ENCODE measurements around the gene CTLA4.

Gene CTLA4

DNA sequence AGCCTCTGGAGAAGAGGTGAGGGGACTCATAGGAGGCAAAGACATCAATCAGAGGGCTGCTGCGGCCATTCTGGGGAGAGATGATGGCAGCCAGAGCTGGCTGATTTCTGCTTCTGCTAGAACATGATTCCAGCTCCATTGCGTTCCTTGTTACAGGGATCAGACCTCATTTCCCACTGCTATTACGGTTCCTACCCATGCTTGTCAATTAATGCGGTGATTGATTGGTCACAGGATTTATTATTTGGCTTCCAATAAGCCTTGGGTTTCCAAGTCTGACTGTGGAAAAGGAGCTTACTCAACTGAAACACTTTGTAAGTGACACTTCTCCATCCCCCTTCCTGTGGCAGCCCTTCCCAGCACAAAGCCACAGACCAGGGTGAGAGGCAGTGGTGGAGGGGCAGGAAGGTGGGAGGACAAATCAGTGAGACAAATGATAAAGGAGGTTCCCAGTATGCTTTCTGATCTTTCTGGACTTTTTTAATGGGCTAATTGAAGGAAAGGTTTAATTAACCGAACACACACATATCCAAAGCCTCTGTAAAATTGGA lies 26.8 kb upstream of the CTLA4 start:
- Histone ChIP-seq H3K79me2 (ENCODE audit: insufficient read depth, low read depth) (no peaks in the 10 kb centered on the region), H4K20me1 (ENCODE audit: insufficient read depth) (no peaks in the 10 kb centered on the region), H3K4me3 (IDR thresholded peaks at IDR 0.05; ENCODE audit: insufficient read depth, low read depth, low read length) (no peak overlapping the region), H3K27me3 (ENCODE audit: insufficient read depth, low read depth) (no peaks in the 10 kb centered on the region), H2AFZ (ENCODE audit: low read depth) (no peak overlapping the region), H3K9ac (no peak overlapping the region), H3K4me1 (ENCODE audit: low read depth, poor library complexity, severe bottlenecking) (no peaks in the 10 kb centered on the region), H3K27ac (no peak overlapping the region), H3K4me2 (no peak overlapping the region), H3K36me3 (ENCODE audit: insufficient read depth) (no peaks in the 10 kb centered on the region)
- TF ChIP-seq, protein P1, sequence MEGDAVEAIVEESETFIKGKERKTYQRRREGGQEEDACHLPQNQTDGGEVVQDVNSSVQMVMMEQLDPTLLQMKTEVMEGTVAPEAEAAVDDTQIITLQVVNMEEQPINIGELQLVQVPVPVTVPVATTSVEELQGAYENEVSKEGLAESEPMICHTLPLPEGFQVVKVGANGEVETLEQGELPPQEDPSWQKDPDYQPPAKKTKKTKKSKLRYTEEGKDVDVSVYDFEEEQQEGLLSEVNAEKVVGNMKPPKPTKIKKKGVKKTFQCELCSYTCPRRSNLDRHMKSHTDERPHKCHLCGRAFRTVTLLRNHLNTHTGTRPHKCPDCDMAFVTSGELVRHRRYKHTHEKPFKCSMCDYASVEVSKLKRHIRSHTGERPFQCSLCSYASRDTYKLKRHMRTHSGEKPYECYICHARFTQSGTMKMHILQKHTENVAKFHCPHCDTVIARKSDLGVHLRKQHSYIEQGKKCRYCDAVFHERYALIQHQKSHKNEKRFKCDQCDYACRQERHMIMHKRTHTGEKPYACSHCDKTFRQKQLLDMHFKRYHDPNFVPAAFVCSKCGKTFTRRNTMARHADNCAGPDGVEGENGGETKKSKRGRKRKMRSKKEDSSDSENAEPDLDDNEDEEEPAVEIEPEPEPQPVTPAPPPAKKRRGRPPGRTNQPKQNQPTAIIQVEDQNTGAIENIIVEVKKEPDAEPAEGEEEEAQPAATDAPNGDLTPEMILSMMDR (conservative IDR thresholded peaks at IDR 0.05; ENCODE audit: low read depth, low read length), result no peak

DNA sequence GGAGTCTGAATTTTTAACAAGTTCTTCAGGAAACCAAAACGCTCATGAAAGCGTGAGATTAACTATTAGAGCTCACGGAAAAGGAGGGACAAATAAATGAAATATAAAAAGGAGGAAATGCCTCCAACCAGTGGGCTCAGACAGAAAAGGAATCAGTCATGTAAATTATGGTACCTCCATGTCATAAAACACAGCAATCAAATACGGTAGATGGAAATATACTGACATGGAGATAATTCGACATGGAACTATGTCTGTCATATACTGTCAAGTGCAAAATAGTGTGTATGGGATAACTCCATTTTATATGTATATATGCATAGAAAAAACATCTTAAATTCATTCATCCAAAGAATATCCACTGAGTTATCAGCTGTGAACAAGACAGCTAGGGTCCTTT lies 25.9 kb upstream of the CTLA4 start:
- Histone ChIP-seq H3K79me2 (ENCODE audit: insufficient read depth, low read depth) (no peaks in the 10 kb centered on the region), H3K27ac (no peak overlapping the region)

DNA sequence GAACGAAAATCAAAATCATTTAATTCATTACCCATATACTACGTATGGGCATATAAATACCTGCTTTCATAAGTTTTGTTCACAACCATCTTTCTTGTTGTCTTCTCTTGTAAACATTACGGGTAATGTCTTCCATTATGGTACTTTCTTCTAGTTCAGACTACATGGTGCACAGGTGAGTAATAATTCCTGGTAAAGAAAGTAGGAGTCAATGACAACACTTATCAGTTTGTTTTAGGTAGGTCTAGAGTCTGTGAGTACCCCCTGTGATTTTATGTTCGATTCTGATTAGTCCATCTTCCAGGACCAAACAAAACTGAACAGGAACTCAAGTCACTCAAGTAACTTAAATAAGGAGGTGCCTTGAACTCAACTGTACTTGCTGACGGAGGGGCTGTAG lies 25.2 kb upstream of the CTLA4 start:
- Histone ChIP-seq H3K9ac (no peak overlapping the region), H3K27me3 (ENCODE audit: insufficient read depth, low read depth) (no peaks in the 10 kb centered on the region), H3K4me3 (IDR thresholded peaks at IDR 0.05; ENCODE audit: insufficient read depth, low read depth, low read length) (no peak overlapping the region), H3K79me2 (ENCODE audit: insufficient read depth, low read depth) (no peaks in the 10 kb centered on the region), H3K36me3 (ENCODE audit: insufficient read depth) (no peaks in the 10 kb centered on the region), H4K20me1 (ENCODE audit: insufficient read depth) (no peaks in the 10 kb centered on the region), H3K4me2 (no peak overlapping the region), H3K27ac (peak overlapping the region; percentile 15; the same call in 1 of the 2 replicates), H2AFZ (ENCODE audit: low read depth) (no peak overlapping the region), H3K4me1 (ENCODE audit: low read depth, poor library complexity, severe bottlenecking) (peaks cover 4% of the 10 kb centered on the region)
- TF ChIP-seq, protein P1 (conservative IDR thresholded peaks at IDR 0.05; ENCODE audit: low read depth, low read length), result no peak

More for the DNA sequence above, 25.9 kb upstream of the CTLA4 start:
- Histone ChIP-seq H3K4me3 (IDR thresholded peaks at IDR 0.05; ENCODE audit: insufficient read depth, low read depth, low read length) (no peak overlapping the region), H3K9ac (no peak overlapping the region), H3K27me3 (ENCODE audit: insufficient read depth, low read depth) (no peaks in the 10 kb centered on the region), H2AFZ (ENCODE audit: low read depth) (no peak overlapping the region), H3K36me3 (ENCODE audit: insufficient read depth) (no peaks in the 10 kb centered on the region), H3K4me1 (ENCODE audit: low read depth, poor library complexity, severe bottlenecking) (no peaks in the 10 kb centered on the region), H4K20me1 (ENCODE audit: insufficient read depth) (no peaks in the 10 kb centered on the region), H3K4me2 (no peak overlapping the region)
- TF ChIP-seq, protein P1 (conservative IDR thresholded peaks at IDR 0.05; ENCODE audit: low read depth, low read length), result no peak

DNA sequence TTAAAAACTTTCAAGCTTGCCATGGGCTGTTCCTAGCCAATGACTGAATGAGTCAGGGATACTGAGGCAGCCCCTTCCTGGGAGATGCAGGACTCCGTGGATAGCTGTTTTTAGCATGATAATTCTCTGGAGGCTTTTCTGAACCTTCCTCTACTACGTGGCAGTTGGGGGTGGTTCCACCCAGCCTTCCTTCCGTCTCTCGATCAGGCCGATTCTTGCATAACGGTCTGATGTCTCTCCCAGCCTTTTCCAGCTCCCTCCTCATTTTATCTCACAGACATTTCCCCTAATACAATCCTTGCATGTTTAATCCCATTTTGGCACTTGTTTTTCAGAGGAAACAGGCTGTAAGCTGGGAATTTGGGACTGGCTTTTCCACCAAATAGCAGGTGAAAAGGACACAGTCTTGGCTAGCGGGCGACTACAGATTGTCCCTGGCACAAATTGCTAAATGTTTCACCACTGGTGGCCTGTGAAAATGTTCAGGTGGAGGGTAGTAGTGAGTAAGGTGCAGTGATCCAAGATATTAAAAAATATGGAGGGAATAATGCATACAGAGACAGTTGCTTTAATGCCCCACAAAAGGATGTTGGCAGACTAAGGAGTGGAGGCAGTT lies 21.0 kb upstream of the CTLA4 start:
- Histone ChIP-seq H2AFZ (ENCODE audit: low read depth) (no peak overlapping the region), H3K4me1 (ENCODE audit: low read depth, poor library complexity, severe bottlenecking) (peaks cover 26% of the 10 kb centered on the region), H3K79me2 (ENCODE audit: insufficient read depth, low read depth) (no peaks in the 10 kb centered on the region), H3K27ac (no peak overlapping the region), H3K4me3 (IDR thresholded peaks at IDR 0.05; ENCODE audit: insufficient read depth, low read depth, low read length) (no peak overlapping the region), H3K27me3 (ENCODE audit: insufficient read depth, low read depth) (no peaks in the 10 kb centered on the region), H3K9ac (no peak overlapping the region), H3K36me3 (ENCODE audit: insufficient read depth) (no peaks in the 10 kb centered on the region), H3K4me2 (no peak overlapping the region), H4K20me1 (ENCODE audit: insufficient read depth) (no peaks in the 10 kb centered on the region)
- TF ChIP-seq, protein P1 (conservative IDR thresholded peaks at IDR 0.05; ENCODE audit: low read depth, low read length), result no peak

All from KMS-11 (cell line).